Gastroesophageal sphincter (tissue), 3 donors: ENCODE results near the gene SRSF10.

Experiments used
- CTCF ChIP-seq, 4 experiments: fragments of 200-600 bp in 2 of 4; fragments of 450-650 bp in 2 of 4; sonication (generic) in 1 of 4; IDR thresholded peaks; one replicate each; pipeline ENCODE4 v1.5.1; 2017 to 2019; ENCODE audit warnings: antibody characterized with exemption in 4 of 4, mild to moderate bottlenecking in 2 of 4, moderate library complexity in 2 of 4
- EP300 ChIP-seq: sonication (generic); formaldehyde crosslinking; IDR thresholded peaks from one replicate; pipeline ENCODE4 v1.6.1; 2017; ENCODE audit warnings: antibody characterized with exemption, mild to moderate bottlenecking
- POLR2A ChIP-seq, 2 donors: fragments of 450-650 bp; IDR thresholded peaks; one replicate each; pipeline ENCODE4 v1.6.1; 2017; ENCODE audit warnings: antibody characterized with exemption in 2 of 2, mild to moderate bottlenecking in 2 of 2, moderate library complexity in 1 of 2
- POLR2AphosphoS5 ChIP-seq: sonication (generic); formaldehyde crosslinking; IDR thresholded peaks from one replicate; pipeline ENCODE4 v1.6.1; 2017; ENCODE audit warnings: antibody characterized with exemption

- TF ChIP-seq CTCF (IDR thresholded peaks at IDR 0.05) (no peak), EP300 (no peak), POLR2A (IDR thresholded peaks at IDR 0.05) (no peak), POLR2AphosphoS5 (no peak)
Measured at GRCh38 chr1:23977187-23977853, 2.8 kb downstream of the SRSF10 start.
